Loucy (cell line): ENCODE results near the gene SLC43A3.

Experiments
- EZH2phosphoT487 ChIP-seq: fragments of 200-600 bp; IDR thresholded peaks from 2 replicates; pipeline ENCODE4 v1.6.1; 2018; ENCODE audit warnings: antibody characterized with exemption, mild to moderate bottlenecking, moderate library complexity, borderline replicate concordance
- TF ChIP-seq, protein P1 (sequence below): fragments of 200-600 bp; sonication (generic); conservative IDR thresholded peaks from 2 replicates; pipeline ENCODE4 v1.5.1; 2014; ENCODE audit warnings: mild to moderate bottlenecking, antibody characterized with exemption, low read length

DNA sequence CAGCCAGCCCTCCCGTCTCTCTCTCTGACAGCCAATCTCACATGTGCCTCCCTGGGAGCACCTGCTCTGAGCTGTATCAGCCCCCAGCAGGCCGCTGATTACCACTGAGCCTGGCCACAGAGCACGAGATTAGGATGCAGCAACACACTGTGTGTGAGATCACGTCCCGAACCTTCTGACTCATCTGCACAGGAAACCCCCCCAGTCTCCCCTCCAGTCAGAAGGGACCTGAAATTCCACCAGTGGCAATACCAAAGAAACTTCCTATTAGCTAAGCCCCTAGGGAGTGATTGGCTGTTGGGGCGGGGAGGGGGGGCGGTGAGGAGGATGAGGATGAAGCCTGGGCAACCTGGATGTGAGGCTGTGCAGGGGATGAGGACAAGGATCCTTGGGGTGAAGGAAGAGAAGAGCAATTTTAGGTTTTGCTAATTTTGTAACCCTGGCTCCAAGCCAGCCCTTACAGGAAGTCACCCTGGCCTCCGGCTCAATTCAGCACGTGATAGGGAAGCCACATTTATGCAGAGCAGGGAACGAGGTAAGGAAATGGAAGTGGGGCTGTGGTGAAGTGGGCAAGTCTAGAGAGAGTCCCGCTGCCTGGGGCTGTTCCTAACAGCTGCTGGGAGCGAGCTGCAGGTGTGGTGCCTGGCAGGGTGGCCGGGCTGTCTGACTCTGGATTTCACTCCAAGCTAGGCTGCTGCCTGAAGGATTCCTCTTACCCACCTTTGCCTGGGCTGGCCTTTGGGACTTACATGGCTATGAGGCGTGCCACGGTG is 1.9 kb downstream of the SLC43A3 start:
- no peak for TF ChIP-seq EZH2phosphoT487
- TF ChIP-seq, protein P1, sequence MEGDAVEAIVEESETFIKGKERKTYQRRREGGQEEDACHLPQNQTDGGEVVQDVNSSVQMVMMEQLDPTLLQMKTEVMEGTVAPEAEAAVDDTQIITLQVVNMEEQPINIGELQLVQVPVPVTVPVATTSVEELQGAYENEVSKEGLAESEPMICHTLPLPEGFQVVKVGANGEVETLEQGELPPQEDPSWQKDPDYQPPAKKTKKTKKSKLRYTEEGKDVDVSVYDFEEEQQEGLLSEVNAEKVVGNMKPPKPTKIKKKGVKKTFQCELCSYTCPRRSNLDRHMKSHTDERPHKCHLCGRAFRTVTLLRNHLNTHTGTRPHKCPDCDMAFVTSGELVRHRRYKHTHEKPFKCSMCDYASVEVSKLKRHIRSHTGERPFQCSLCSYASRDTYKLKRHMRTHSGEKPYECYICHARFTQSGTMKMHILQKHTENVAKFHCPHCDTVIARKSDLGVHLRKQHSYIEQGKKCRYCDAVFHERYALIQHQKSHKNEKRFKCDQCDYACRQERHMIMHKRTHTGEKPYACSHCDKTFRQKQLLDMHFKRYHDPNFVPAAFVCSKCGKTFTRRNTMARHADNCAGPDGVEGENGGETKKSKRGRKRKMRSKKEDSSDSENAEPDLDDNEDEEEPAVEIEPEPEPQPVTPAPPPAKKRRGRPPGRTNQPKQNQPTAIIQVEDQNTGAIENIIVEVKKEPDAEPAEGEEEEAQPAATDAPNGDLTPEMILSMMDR: no peak
